Measurements from ENCODE around the gene ELL2.

GRCh38 chr5:95862671-95863382, 98.8 kb downstream of the ELL2 start:
- TF ChIP-seq GATA2 (IDR thresholded peaks at IDR 0.05; ENCODE audit: low read depth, low read length), result no peak
- TF ChIP-seq GATA3 (IDR thresholded peaks at IDR 0.05; ENCODE audit: low read depth, low read length), result no peak

All from SH-SY5Y (cell line).